Neural progenitor cell (in vitro differentiated cells): ENCODE results near the gene ANO8. TPM values are rescaled to one million over a fixed set of nuclear protein-coding genes. Genes with fewer than 3 reads are reported as not detected.

ENCODE experiments used
- DNase-seq: peaks from one replicate; pipeline ENCODE4 v3.0.0-alpha.2; 2016; ENCODE audit warnings: low spot score
- H2AFZ ChIP-seq: fragments of 200-600 bp; sonication (generic); replicated peaks from 2 replicates; pipeline ENCODE4 v1.6.1; 2016; ENCODE audit warnings: antibody characterized with exemption
- H3F3A ChIP-seq: fragments of 200-600 bp; sonication (generic); 2 replicates; pipeline ENCODE4 v1.6.1; 2016; ENCODE audit warnings: antibody characterized with exemption, low read depth
- H3K27ac ChIP-seq: fragments of 200-600 bp; sonication (generic); 2 replicates; pipeline ENCODE4 v1.5.1; 2016; ENCODE audit warnings: mild to moderate bottlenecking
- H3K27me3 ChIP-seq: fragments of 200-600 bp; sonication (generic); 2 replicates; pipeline ENCODE4 v1.6.1; 2016; ENCODE audit warnings: mild to moderate bottlenecking, moderate library complexity
- H3K36me3 ChIP-seq: fragments of 200-600 bp; sonication (generic); 2 replicates; pipeline ENCODE4 v1.5.1; 2016
- H3K4me1 ChIP-seq: fragments of 200-600 bp; sonication (generic); 2 replicates; pipeline ENCODE4 v1.6.1; 2016; ENCODE audit warnings: mixed run types
- H3K4me2 ChIP-seq: fragments of 200-600 bp; sonication (generic); 2 replicates; pipeline ENCODE4 v1.6.1; 2016
- H3K4me3 ChIP-seq: fragments of 200-600 bp; sonication (generic); 2 replicates; pipeline ENCODE4 v1.5.1; 2016
- H3K79me2 ChIP-seq: fragments of 200-600 bp; sonication (generic); 2 replicates; pipeline ENCODE4 v1.6.1; 2016; ENCODE audit warnings: low read depth
- H3K9ac ChIP-seq: fragments of 200-600 bp; sonication (generic); 2 replicates; pipeline ENCODE4 v1.6.1; 2016
- H3K9me3 ChIP-seq: fragments of 200-600 bp; sonication (generic); 2 replicates; pipeline ENCODE4 v1.5.1; 2016; ENCODE audit warnings: low read depth
- H4K20me1 ChIP-seq: fragments of 200-600 bp; sonication (generic); 2 replicates; pipeline ENCODE4 v1.6.1; 2016; ENCODE audit warnings: low read depth
- H3K27ac Mint-ChIP-seq: 3 replicates; pipeline ENCODE4 v1.8.0; 2021; ENCODE audit warnings: mixed read lengths
- H3K27me3 Mint-ChIP-seq: 2 replicates; pipeline ENCODE4 v1.8.0; 2022; ENCODE audit warnings: low read depth, mild to moderate bottlenecking, inconsistent platforms, moderate library complexity, mixed read lengths; ENCODE audit not compliant: insufficient read depth
- H3K36me3 Mint-ChIP-seq: 3 replicates; pipeline ENCODE4 v1.8.0; 2021; ENCODE audit warnings: mixed read lengths
- H3K4me1 Mint-ChIP-seq: 3 replicates; pipeline ENCODE4 v1.8.0; 2021; ENCODE audit warnings: mixed read lengths
- H3K4me3 Mint-ChIP-seq: 3 replicates; pipeline ENCODE4 v1.8.0; 2021; ENCODE audit warnings: mild to moderate bottlenecking, moderate library complexity, mixed read lengths
- H3K9me3 Mint-ChIP-seq: 3 replicates; pipeline ENCODE4 v1.8.0; 2020; ENCODE audit warnings: mixed read lengths
- CTCF ChIP-seq: fragments of 200-600 bp; sonication (generic); IDR thresholded peaks from 2 replicates; pipeline ENCODE4 v1.5.1; 2017; ENCODE audit warnings: antibody characterized with exemption, mild to moderate bottlenecking
- EZH2 ChIP-seq: fragments of 200-600 bp; sonication (generic); IDR thresholded peaks from 2 replicates; pipeline ENCODE4 v1.6.1; 2017; ENCODE audit warnings: antibody characterized with exemption, mild to moderate bottlenecking, moderate library complexity
- EZH2phosphoT487 ChIP-seq: fragments of 200-600 bp; sonication (generic); IDR thresholded peaks from 2 replicates; pipeline ENCODE4 v1.6.1; 2017; ENCODE audit warnings: antibody characterized with exemption
- total RNA-seq: library from RNA; depleted of rRNA; stranded (reverse); fragments of >200 nt; gene quantifications from 2 replicates; pipeline ENCODE4 v1.2.3, GENCODE V29; 2015; ENCODE audit warnings: low replicate concordance

Gene ANO8
- total RNA-seq, 1 donor from 2014 or later, result 11.4 TPM

DNA sequence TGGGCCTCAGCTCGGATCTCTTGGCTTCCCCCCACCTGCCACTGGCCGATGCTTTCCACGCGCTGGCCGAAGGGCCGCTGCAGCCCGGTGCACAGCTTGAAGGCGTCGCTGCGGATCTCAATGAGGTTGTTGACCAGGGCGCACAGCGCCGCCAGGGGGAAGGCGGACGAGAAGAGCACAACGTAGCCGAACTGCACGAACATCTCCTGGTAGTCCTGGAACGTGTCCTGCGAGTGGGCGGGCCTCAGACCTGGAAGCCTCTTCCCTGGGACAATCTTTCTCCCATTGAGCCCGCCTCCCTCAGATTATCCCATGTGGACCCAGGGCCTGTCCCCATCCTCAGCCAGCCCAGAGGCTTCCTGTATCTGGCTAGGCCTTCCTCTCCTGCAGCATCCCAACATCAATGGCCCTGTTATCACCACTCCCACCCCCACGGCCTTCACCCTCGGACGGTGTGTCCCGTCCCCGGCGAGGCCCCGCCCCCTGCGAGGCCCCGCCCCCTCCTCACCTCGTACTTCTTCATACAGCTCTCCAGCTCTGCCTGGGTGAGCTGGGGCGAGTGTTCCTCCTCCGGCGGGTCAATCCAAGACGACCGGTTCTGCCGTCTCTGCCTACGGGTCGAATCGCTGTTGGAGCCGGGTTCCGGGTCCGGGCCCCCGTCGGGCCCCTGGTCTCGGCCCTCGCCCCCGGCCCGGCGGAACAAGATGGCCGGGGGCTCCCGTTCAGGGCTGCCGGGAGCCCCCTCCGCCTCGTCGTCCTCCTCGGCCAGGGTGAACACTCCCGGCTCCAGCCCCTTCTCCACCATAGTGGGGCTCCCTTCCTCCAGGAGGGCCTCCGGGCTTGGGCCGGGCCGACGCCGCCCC lies 6.8 kb downstream of the ANO8 start:
- TF ChIP-seq CTCF (peak; percentile 69), EZH2 (no peak), EZH2phosphoT487 (peak; percentile 41)
- Mint-ChIP-seq H3K36me3 (peaks cover 14% of the 10 kb centered on the region), H3K27me3 (peaks cover 7% of the 10 kb centered on the region), H3K27ac (no peak overlapping the region), H3K4me1 (peaks cover 12% of the 10 kb centered on the region), H3K4me3 (peak overlapping the region; percentile 79), H3K9me3 (no peaks in the 10 kb centered on the region)
- Histone ChIP-seq H4K20me1 (peaks cover 11% of the 10 kb centered on the region), H3K27ac (peak overlapping the region; percentile 34), H3K27me3 (peaks cover 17% of the 10 kb centered on the region), H3K4me1 (peaks cover 18% of the 10 kb centered on the region), H3K4me3 (peak overlapping the region; percentile 51), H3K36me3 (no peaks in the 10 kb centered on the region), H2AFZ (peak overlapping the region; percentile 53), H3K9me3 (no peaks in the 10 kb centered on the region), H3K9ac (no peak overlapping the region), H3K79me2 (no peaks in the 10 kb centered on the region), H3F3A (peaks cover 53% of the 10 kb centered on the region), H3K4me2 (peak overlapping the region; percentile 78)
- peak; percentile 96 for DNase-seq

- Histone ChIP-seq H3K4me1 (peaks cover 18% of the 10 kb centered on the region), H3K4me3 (peak overlapping the region; percentile 51), H3F3A (peaks cover 51% of the 10 kb centered on the region), H3K4me2 (peak overlapping the region; percentile 78), H2AFZ (no peak overlapping the region), H3K27ac (peak overlapping the region; percentile 34), H3K9ac (no peak overlapping the region), H3K27me3 (peaks cover 17% of the 10 kb centered on the region), H3K36me3 (no peaks in the 10 kb centered on the region), H3K9me3 (no peaks in the 10 kb centered on the region), H3K79me2 (no peaks in the 10 kb centered on the region), H4K20me1 (peaks cover 6% of the 10 kb centered on the region)
- no peak overlapping the region for H3K27ac Mint-ChIP-seq
- H3K4me3 Mint-ChIP-seq, result no peak overlapping the region
- H3K36me3 Mint-ChIP-seq, result peaks cover 10% of the 10 kb centered on the region
- H3K9me3 Mint-ChIP-seq, result no peaks in the 10 kb centered on the region
- H3K4me1 Mint-ChIP-seq, result peaks cover 8% of the 10 kb centered on the region
- no peak for DNase-seq
- TF ChIP-seq EZH2phosphoT487, result no peak
- TF ChIP-seq EZH2, result no peak
- no peak for TF ChIP-seq CTCF
- H3K27me3 Mint-ChIP-seq, result no peaks in the 10 kb centered on the region
Measured at GRCh38 chr19:17327068-17327653, 7.5 kb downstream of the ANO8 start.

GRCh38 chr19:17326595-17326966 lies 8.1 kb downstream of the ANO8 start:
- peaks cover 10% of the 10 kb centered on the region for H3K36me3 Mint-ChIP-seq
- Histone ChIP-seq H3K9ac (no peak overlapping the region), H3K9me3 (no peaks in the 10 kb centered on the region), H2AFZ (no peak overlapping the region), H3K27ac (no peak overlapping the region), H3K79me2 (no peaks in the 10 kb centered on the region), H3K4me2 (peak overlapping the region; percentile 12), H3K4me3 (no peak overlapping the region), H4K20me1 (peaks cover 6% of the 10 kb centered on the region), H3K27me3 (peaks cover 17% of the 10 kb centered on the region), H3F3A (peaks cover 50% of the 10 kb centered on the region), H3K4me1 (peaks cover 18% of the 10 kb centered on the region), H3K36me3 (no peaks in the 10 kb centered on the region)
- TF ChIP-seq EZH2phosphoT487, result no peak
- TF ChIP-seq CTCF, result no peak
- TF ChIP-seq EZH2, result no peak
- H3K27ac Mint-ChIP-seq, result no peak overlapping the region
- H3K27me3 Mint-ChIP-seq, result no peaks in the 10 kb centered on the region
- peak; percentile 56 for DNase-seq
- peaks cover 8% of the 10 kb centered on the region for H3K4me1 Mint-ChIP-seq
- no peak overlapping the region for H3K4me3 Mint-ChIP-seq
- H3K9me3 Mint-ChIP-seq, result no peaks in the 10 kb centered on the region
